ENCODE data around the gene FBXO11. TPM values are rescaled to one million over a fixed set of nuclear protein-coding genes. Genes with fewer than 3 reads are reported as not detected.

Gene FBXO11
- total and polyA plus RNA-seq, 10 of the 15 experiments (the other 5 are each of a cell fraction or from before 2014, with no cell fraction given) = 5.9 to 38.9 (median 22.5) TPM

- TF ChIP-seq EP300 (IDR thresholded peaks at IDR 0.05; ENCODE audit: borderline replicate concordance in 1 of 2, control insufficient read depth in 1 of 2, low read depth in 2 of 2, low read length in 2 of 2) (no peak), NR2F1 (conservative IDR thresholded peaks at IDR 0.05) (no peak), EGR1 (IDR thresholded peaks at IDR 0.05; ENCODE audit: borderline replicate concordance in 1 of 2, low read depth in 2 of 2, low read length in 2 of 2) (peak in 1 of 2 experiments; percentile 67; a peak in 1 of 3 replicates), SREBF1 (IDR thresholded peaks at IDR 0.05; ENCODE audit: low read length) (no peak), ZNF217 (IDR thresholded peaks at IDR 0.05) (no peak), MTA2 (IDR thresholded peaks at IDR 0.05; ENCODE audit: low read depth) (no peak), FOXM1 (IDR thresholded peaks at IDR 0.05; ENCODE audit: low read depth, low read length) (no peak), HCFC1 (IDR thresholded peaks at IDR 0.05; ENCODE audit: low read length) (no peak; the same call in 1 of the 2 replicates), RELA (IDR thresholded peaks at IDR 0.05; ENCODE audit: borderline replicate concordance, partially characterized antibody) (no peak), POLR2AphosphoS5 (IDR thresholded peaks at IDR 0.05; ENCODE audit: low read length) (no peak), BACH1 (IDR thresholded peaks at IDR 0.05; ENCODE audit: borderline replicate concordance) (peak; percentile 60), NKRF (conservative IDR thresholded peaks at IDR 0.05) (peak; percentile 64), ZNF274 (IDR thresholded peaks at IDR 0.05; ENCODE audit: insufficient read depth, insufficient read length) (no peak), IKZF2 (IDR thresholded peaks at IDR 0.05) (no peak), MYB (IDR thresholded peaks at IDR 0.05; ENCODE audit: borderline replicate concordance, low read depth, low read length) (no peak), SMAD1 (IDR thresholded peaks at IDR 0.05; ENCODE audit: low read depth, partially characterized antibody) (no peak), CHD1 (IDR thresholded peaks at IDR 0.05; ENCODE audit: low read depth, low read length) (no peak), CREM (IDR thresholded peaks at IDR 0.05; ENCODE audit: low read depth) (0 out of 2 replicates have a peak, but pooled peaks have one; percentile 29), ZSCAN29 (IDR thresholded peaks at IDR 0.05) (no peak), RCOR1 (conservative IDR thresholded peaks at IDR 0.05; ENCODE audit: low read depth, low read length) (no peak)
- TF ChIP-seq, protein P1, sequence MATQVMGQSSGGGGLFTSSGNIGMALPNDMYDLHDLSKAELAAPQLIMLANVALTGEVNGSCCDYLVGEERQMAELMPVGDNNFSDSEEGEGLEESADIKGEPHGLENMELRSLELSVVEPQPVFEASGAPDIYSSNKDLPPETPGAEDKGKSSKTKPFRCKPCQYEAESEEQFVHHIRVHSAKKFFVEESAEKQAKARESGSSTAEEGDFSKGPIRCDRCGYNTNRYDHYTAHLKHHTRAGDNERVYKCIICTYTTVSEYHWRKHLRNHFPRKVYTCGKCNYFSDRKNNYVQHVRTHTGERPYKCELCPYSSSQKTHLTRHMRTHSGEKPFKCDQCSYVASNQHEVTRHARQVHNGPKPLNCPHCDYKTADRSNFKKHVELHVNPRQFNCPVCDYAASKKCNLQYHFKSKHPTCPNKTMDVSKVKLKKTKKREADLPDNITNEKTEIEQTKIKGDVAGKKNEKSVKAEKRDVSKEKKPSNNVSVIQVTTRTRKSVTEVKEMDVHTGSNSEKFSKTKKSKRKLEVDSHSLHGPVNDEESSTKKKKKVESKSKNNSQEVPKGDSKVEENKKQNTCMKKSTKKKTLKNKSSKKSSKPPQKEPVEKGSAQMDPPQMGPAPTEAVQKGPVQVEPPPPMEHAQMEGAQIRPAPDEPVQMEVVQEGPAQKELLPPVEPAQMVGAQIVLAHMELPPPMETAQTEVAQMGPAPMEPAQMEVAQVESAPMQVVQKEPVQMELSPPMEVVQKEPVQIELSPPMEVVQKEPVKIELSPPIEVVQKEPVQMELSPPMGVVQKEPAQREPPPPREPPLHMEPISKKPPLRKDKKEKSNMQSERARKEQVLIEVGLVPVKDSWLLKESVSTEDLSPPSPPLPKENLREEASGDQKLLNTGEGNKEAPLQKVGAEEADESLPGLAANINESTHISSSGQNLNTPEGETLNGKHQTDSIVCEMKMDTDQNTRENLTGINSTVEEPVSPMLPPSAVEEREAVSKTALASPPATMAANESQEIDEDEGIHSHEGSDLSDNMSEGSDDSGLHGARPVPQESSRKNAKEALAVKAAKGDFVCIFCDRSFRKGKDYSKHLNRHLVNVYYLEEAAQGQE (IDR thresholded peaks at IDR 0.05; ENCODE audit: low read depth, low read length) = no peak
- TF ChIP-seq, protein P2, sequence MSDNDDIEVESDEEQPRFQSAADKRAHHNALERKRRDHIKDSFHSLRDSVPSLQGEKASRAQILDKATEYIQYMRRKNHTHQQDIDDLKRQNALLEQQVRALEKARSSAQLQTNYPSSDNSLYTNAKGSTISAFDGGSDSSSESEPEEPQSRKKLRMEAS (IDR thresholded peaks at IDR 0.05; ENCODE audit: low read depth, low read length) = no peak
- TF ChIP-seq, protein P3, sequence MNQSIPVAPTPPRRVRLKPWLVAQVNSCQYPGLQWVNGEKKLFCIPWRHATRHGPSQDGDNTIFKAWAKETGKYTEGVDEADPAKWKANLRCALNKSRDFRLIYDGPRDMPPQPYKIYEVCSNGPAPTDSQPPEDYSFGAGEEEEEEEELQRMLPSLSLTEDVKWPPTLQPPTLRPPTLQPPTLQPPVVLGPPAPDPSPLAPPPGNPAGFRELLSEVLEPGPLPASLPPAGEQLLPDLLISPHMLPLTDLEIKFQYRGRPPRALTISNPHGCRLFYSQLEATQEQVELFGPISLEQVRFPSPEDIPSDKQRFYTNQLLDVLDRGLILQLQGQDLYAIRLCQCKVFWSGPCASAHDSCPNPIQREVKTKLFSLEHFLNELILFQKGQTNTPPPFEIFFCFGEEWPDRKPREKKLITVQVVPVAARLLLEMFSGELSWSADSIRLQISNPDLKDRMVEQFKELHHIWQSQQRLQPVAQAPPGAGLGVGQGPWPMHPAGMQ (IDR thresholded peaks at IDR 0.05; ENCODE audit: borderline replicate concordance) = no peak
Observed at GRCh38 chr2:47905386-47906156, 727 bp downstream of the FBXO11 start (continued).

Measured in GM12878 (cell line).